Suprapubic skin (tissue), 4 donors: Measurements from ENCODE around the gene ANTXR1. TPM values are rescaled to one million over a fixed set of nuclear protein-coding genes. Genes with fewer than 3 reads are reported as not detected.

Source experiments
- DNase-seq, 2 donors: peaks; one replicate each; pipeline ENCODE4 v3.0.0-alpha.2; 2019; ENCODE audit warnings: low spot score in 2 of 2
- H3K27ac ChIP-seq: fragments of 200-600 bp; sonication (generic); one replicate; pipeline ENCODE4 v1.5.1; 2019
- H3K27me3 ChIP-seq: fragments of 200-600 bp; sonication (generic); one replicate; pipeline ENCODE4 v1.5.1; 2019
- H3K36me3 ChIP-seq: fragments of 200-600 bp; sonication (generic); one replicate; pipeline ENCODE4 v1.5.1; 2019
- H3K4me1 ChIP-seq: fragments of 200-600 bp; sonication (generic); one replicate; pipeline ENCODE4 v1.5.1; 2019
- H3K4me3 ChIP-seq: fragments of 200-600 bp; sonication (generic); one replicate; pipeline ENCODE4 v1.5.1; 2019; ENCODE audit warnings: mild to moderate bottlenecking
- H3K9me3 ChIP-seq: fragments of 200-600 bp; sonication (generic); one replicate; pipeline ENCODE4 v1.5.1; 2019
- EP300 ChIP-seq: sonication (generic); formaldehyde crosslinking; IDR thresholded peaks from one replicate; pipeline ENCODE4 v1.6.1; 2017; ENCODE audit warnings: antibody characterized with exemption
- POLR2A ChIP-seq, 2 donors: fragments of 450-650 bp; IDR thresholded peaks; one replicate each; pipeline ENCODE4 v1.6.1; 2017; ENCODE audit warnings: antibody characterized with exemption in 2 of 2, mild to moderate bottlenecking in 2 of 2, moderate library complexity in 2 of 2
- POLR2AphosphoS5 ChIP-seq, 3 donors: sonication (generic); formaldehyde crosslinking; IDR thresholded peaks; one replicate each; pipeline ENCODE4 v1.6.1; 2017; ENCODE audit warnings: antibody characterized with exemption in 3 of 3
- WGBS: methylation state at CpG from one replicate; pipeline ENCODE4 v1.1.5; 2018; 5-methylcytosine and 5-hydroxymethylcytosine counted together
- total RNA-seq, 4 donors: library from RNA; depleted of rRNA; stranded (reverse); fragments of >200 nt; gene quantifications; one replicate each; pipeline ENCODE4 v1.1.0, GENCODE V29; 2016
- TF ChIP-seq, protein P1 (sequence below), 2 donors: fragments of 200-600 bp in 1 of 2; fragments of 450-650 bp in 1 of 2; sonication (generic) in 1 of 2; IDR thresholded peaks; one replicate each; pipeline ENCODE4 v1.5.1; 2016 to 2019; ENCODE audit warnings: antibody characterized with exemption in 2 of 2, mild to moderate bottlenecking in 1 of 2, moderate library complexity in 1 of 2

The ANTXR1 gene
- total RNA-seq, 4 donors from 2014 or later, result 35.5 to 111 (median 66.6) TPM

DNA sequence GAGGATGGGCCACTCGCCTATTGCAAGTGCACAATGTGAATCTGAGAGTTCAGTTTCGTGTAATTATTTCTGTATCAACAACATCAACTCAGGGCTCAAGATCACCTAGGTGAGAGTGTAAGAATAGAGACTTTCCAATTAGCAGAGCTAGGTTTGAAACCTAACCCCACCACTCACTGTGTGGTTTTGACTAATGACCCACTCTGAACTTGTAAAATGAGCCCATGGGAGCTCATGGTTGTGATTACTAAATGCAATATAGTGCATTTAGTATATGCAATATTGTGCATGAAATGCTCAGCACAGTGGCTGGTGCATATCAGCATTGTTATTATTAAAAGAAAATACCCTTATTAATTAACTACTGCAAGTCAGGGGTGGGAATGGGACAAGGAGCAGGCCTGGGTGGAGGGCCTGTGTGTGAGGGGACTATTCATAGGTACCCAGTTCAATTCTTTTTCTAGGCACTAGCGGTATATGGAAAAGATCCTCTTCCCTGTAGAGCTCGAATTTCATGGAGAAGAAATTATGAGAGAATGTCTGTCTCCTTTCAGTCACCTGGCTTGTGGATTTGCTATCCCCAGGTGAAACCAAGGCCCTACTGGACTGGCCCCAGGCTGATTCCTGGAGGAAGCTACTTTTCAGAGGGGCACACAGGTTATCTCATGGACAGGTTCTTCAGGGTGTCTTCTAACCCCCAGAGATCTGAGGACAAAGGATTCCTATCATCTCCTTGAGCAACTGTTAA is 204.5 kb downstream of the ANTXR1 start:
- Histone ChIP-seq H3K9me3 (no peaks in the 10 kb centered on the region), H3K4me3 (no peak overlapping the region), H3K4me1 (peaks cover 18% of the 10 kb centered on the region), H3K27ac (no peak overlapping the region), H3K27me3 (no peaks in the 10 kb centered on the region), H3K36me3 (no peaks in the 10 kb centered on the region)
- 79% methylated on average over 3 of the region's 4 CpGs for WGBS
- TF ChIP-seq EP300 (no peak), POLR2A (IDR thresholded peaks at IDR 0.05) (no peak), POLR2AphosphoS5 (IDR thresholded peaks at IDR 0.05) (no peak)
- TF ChIP-seq, protein P1, sequence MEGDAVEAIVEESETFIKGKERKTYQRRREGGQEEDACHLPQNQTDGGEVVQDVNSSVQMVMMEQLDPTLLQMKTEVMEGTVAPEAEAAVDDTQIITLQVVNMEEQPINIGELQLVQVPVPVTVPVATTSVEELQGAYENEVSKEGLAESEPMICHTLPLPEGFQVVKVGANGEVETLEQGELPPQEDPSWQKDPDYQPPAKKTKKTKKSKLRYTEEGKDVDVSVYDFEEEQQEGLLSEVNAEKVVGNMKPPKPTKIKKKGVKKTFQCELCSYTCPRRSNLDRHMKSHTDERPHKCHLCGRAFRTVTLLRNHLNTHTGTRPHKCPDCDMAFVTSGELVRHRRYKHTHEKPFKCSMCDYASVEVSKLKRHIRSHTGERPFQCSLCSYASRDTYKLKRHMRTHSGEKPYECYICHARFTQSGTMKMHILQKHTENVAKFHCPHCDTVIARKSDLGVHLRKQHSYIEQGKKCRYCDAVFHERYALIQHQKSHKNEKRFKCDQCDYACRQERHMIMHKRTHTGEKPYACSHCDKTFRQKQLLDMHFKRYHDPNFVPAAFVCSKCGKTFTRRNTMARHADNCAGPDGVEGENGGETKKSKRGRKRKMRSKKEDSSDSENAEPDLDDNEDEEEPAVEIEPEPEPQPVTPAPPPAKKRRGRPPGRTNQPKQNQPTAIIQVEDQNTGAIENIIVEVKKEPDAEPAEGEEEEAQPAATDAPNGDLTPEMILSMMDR (IDR thresholded peaks at IDR 0.05), result no peak
- no peak for DNase-seq

DNA sequence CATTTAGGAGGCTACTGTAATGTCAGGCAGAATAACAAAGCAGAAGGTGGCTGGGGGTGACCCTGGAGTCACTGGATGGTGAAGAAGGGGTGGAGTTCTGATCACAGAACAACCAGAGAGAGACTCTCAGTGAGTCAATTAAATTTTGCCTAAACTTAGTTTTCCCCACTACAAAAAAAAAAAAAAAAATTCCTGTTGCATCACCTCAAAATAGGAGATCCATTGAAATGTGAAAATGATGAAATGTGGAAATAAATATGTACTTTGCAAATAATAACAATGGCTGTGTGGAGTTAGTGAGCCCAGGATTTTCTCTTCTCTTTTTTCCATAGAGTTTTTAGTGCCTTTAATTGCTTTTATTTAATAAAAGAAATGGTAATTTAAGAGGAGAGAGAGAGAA is 208.5 kb downstream of the ANTXR1 start:
- TF ChIP-seq EP300 (no peak), POLR2AphosphoS5 (IDR thresholded peaks at IDR 0.05) (no peak), POLR2A (IDR thresholded peaks at IDR 0.05) (no peak)
- TF ChIP-seq, protein P1 (IDR thresholded peaks at IDR 0.05), result no peak
- Histone ChIP-seq H3K4me1 (no peaks in the 10 kb centered on the region), H3K9me3 (no peaks in the 10 kb centered on the region), H3K27ac (no peak overlapping the region), H3K36me3 (no peaks in the 10 kb centered on the region), H3K27me3 (no peaks in the 10 kb centered on the region), H3K4me3 (no peak overlapping the region)
- no peak for DNase-seq

DNA sequence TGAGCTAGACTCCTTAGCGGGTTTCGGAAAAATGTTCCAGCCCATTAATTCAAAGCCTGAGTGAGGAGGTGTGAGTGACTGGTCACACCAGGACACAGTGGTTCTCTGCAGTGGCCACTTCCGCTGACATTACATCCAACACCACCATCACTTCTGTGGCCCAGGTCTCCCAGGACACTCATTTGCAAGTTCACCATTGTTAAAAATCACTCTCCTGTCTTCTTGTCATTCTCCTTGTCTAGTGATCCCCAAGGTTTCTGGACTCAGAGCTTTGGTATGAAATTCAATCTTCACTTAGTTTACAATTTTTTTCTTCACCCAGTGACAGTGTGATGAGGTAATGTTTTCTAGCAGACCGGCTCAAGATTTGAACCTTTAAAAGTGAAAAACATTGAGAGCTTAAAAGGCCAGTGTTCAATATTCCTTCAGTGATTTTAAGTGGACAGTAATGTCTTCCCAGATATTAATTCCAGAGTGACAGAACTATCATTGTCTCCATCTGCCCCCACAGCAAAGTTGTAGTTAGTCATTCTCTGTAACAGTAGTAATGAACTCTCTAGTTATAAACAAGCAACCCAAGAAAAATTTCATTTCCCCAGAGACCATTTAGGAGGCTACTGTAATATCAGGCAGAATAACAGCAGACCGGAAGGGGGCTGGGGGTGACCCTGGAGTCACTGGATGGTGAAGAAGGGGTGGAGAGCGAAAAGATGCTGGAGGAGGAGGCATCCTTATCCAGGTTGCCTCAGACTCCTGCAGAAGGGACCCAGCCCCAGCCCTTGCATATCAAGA is 209.2 kb downstream of the ANTXR1 start:
- 89% methylated on average over 6 of the region's 6 CpGs for WGBS
- TF ChIP-seq, protein P1 (IDR thresholded peaks at IDR 0.05), result no peak
- TF ChIP-seq POLR2AphosphoS5 (IDR thresholded peaks at IDR 0.05) (no peak), EP300 (no peak), POLR2A (IDR thresholded peaks at IDR 0.05) (no peak)
- no peak overlapping the region for H3K4me3 ChIP-seq

DNA sequence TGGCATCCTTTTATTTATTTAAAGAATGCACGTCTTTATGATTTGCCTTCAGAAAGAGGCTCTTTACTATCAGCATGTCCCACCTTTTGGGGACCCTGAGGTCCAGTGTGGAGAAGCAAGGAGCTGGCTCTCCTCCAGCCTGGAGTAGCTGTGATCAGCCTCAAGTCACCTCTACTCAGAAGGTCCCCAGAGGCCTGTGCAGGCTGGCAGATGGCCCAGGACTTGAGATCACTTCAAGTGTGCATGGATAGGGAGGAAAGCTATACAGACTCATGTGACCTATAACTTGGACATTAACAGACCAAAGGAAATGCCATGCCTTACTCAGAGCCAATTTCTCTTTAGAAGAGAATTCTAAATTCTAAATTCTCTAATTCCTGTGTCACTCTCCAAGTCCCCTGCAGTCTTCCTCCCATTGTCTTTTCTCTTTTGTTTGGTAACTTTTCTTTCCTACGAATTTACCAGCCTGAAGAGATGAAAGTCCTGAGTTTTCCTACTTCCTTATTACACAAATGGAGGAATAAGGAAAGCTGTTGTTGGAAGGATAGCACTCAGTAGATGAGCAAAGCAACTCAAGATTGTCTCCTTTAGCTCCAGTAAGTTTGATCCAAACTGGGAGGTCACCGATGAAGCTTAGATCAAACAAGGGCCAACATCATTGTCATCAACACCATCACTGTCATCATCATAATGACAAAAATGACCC is 210.1 kb downstream of the ANTXR1 start:
- Histone ChIP-seq H3K9me3 (no peaks in the 10 kb centered on the region), H3K27ac (no peak overlapping the region), H3K36me3 (no peaks in the 10 kb centered on the region), H3K4me1 (no peaks in the 10 kb centered on the region), H3K4me3 (no peak overlapping the region), H3K27me3 (no peaks in the 10 kb centered on the region)
- no peak for DNase-seq
- no peak for TF ChIP-seq POLR2A (IDR thresholded peaks at IDR 0.05)
- TF ChIP-seq EP300, result no peak
- TF ChIP-seq, protein P1 (IDR thresholded peaks at IDR 0.05), result no peak
- TF ChIP-seq POLR2AphosphoS5 (IDR thresholded peaks at IDR 0.05), result no peak
- WGBS, result 88% methylated on average over 3 of the region's 3 CpGs

More for the DNA sequence above, 209.2 kb downstream of the ANTXR1 start:
- Histone ChIP-seq H3K9me3 (no peaks in the 10 kb centered on the region), H3K27ac (no peak overlapping the region), H3K36me3 (no peaks in the 10 kb centered on the region), H3K27me3 (no peaks in the 10 kb centered on the region), H3K4me1 (no peaks in the 10 kb centered on the region)
- no peak for DNase-seq
